Esophagus muscularis mucosa (tissue), 4 donors: ENCODE data around the gene ZBTB16.

Source experiments
- EP300 ChIP-seq: sonication (generic); formaldehyde crosslinking; IDR thresholded peaks from one replicate; pipeline ENCODE4 v1.6.1; 2017; ENCODE audit warnings: antibody characterized with exemption
- POLR2A ChIP-seq: fragments of 450-650 bp; IDR thresholded peaks from one replicate; pipeline ENCODE4 v1.6.1; 2017; ENCODE audit warnings: antibody characterized with exemption, moderate library complexity, mild to moderate bottlenecking, low read depth
- POLR2AphosphoS5 ChIP-seq, 2 donors: sonication (generic); formaldehyde crosslinking; IDR thresholded peaks; one replicate each; pipeline ENCODE4 v1.6.1; 2017; ENCODE audit warnings: antibody characterized with exemption in 2 of 2
- TF ChIP-seq, protein P1 (sequence below), 3 experiments: fragments of 200-600 bp in 2 of 3; fragments of 450-650 bp in 1 of 3; sonication (generic) in 2 of 3; IDR thresholded peaks; one replicate each; pipeline ENCODE4 v1.5.1; 2017 to 2019; ENCODE audit warnings: antibody characterized with exemption in 3 of 3, mild to moderate bottlenecking in 2 of 3, moderate library complexity in 1 of 3

DNA sequence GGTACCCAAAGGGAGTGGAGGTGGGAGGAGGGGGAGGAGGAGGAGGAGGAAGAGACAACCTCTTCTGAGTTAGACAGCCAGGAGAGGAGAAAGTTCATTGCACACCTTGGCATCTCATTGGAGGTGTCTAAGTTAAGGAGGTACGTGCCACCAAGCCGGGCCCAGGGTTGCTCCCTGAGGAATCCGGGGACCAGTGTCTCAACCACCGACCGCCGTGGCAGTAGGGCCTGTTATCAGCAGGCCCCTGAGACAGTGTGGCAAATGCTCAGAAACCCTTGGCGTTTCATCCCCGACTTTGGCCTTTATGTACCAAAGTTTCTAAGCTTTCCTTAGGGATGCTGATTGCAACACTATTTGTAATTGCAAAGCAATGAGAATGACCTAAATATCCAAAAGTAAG is 141.7 kb downstream of the ZBTB16 start:
- no peak for TF ChIP-seq EP300
- TF ChIP-seq POLR2A = no peak
- TF ChIP-seq, protein P1, sequence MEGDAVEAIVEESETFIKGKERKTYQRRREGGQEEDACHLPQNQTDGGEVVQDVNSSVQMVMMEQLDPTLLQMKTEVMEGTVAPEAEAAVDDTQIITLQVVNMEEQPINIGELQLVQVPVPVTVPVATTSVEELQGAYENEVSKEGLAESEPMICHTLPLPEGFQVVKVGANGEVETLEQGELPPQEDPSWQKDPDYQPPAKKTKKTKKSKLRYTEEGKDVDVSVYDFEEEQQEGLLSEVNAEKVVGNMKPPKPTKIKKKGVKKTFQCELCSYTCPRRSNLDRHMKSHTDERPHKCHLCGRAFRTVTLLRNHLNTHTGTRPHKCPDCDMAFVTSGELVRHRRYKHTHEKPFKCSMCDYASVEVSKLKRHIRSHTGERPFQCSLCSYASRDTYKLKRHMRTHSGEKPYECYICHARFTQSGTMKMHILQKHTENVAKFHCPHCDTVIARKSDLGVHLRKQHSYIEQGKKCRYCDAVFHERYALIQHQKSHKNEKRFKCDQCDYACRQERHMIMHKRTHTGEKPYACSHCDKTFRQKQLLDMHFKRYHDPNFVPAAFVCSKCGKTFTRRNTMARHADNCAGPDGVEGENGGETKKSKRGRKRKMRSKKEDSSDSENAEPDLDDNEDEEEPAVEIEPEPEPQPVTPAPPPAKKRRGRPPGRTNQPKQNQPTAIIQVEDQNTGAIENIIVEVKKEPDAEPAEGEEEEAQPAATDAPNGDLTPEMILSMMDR (IDR thresholded peaks at IDR 0.05) = no peak
- no peak for TF ChIP-seq POLR2AphosphoS5 (IDR thresholded peaks at IDR 0.05)
